Thymus (tissue), 11 donors: ENCODE data around the gene MAEL. TPM values are rescaled to one million over a fixed set of nuclear protein-coding genes. Genes with fewer than 3 reads are reported as not detected.

Experiments used
- DNase-seq, 9 donors: peaks; one replicate each; pipeline ENCODE4 v3.0.0-alpha.2; 2013; ENCODE audit warnings: low spot score in 9 of 9, low read depth in 6 of 9, missing footprints in 1 of 9
- H3K27ac ChIP-seq, 2 donors: one replicate each; pipeline ENCODE4 v1.5.1; 2013; ENCODE audit warnings: control low read depth in 1 of 2, low read depth in 1 of 2, low read length in 1 of 2, mild to moderate bottlenecking in 1 of 2, moderate library complexity in 1 of 2
- H3K27me3 ChIP-seq, 2 donors: one replicate each; pipeline ENCODE4 v1.5.1; 2013; ENCODE audit warnings: low read length in 1 of 2; ENCODE audit not compliant: control insufficient read depth in 2 of 2, insufficient read depth in 1 of 2
- H3K36me3 ChIP-seq, 2 donors: one replicate each; pipeline ENCODE4 v1.5.1; 2013; ENCODE audit warnings: low read length in 1 of 2, mild to moderate bottlenecking in 1 of 2, moderate library complexity in 1 of 2; ENCODE audit not compliant: control insufficient read depth in 2 of 2, insufficient read depth in 2 of 2
- H3K4me1 ChIP-seq, 2 donors: one replicate each; pipeline ENCODE4 v1.5.1; 2013; ENCODE audit warnings: low read length in 2 of 2; ENCODE audit not compliant: control insufficient read depth in 2 of 2, insufficient read depth in 2 of 2
- H3K4me3 ChIP-seq, 2 donors: one replicate each; pipeline ENCODE4 v1.5.1; 2013; ENCODE audit warnings: low read length in 2 of 2, control low read depth in 1 of 2, mild to moderate bottlenecking in 1 of 2
- H3K9me3 ChIP-seq, 2 donors: one replicate each; pipeline ENCODE4 v1.5.1; 2013; ENCODE audit warnings: low read length in 1 of 2, mild to moderate bottlenecking in 1 of 2; ENCODE audit not compliant: control insufficient read depth in 2 of 2, insufficient read depth in 1 of 2
- WGBS: extraction: QIAGEN DNeasy Blood & Tissue Kit; methylation state at CpG from one replicate; pipeline ENCODE4 v1.1.7; 2013; 5-methylcytosine and 5-hydroxymethylcytosine counted together
- polyA plus RNA-seq: library from polyadenylated mRNA; stranded (reverse); fragments of 200-250 nt; gene quantifications from one replicate; pipeline ENCODE4 v1.2.3, GENCODE V29; 2013
- total RNA-seq: library from RNA; stranded (reverse); fragments of 120-200 nt; gene quantifications from one replicate; pipeline ENCODE4 v1.2.4, GENCODE V29; 2013
- donor health status: healthy.

The MAEL gene
- total and polyA plus RNA-seq, 2 donors = 0.57 TPM; not detected in 1

GRCh38 chr1:167059045-167059808 lies 70.1 kb downstream of the MAEL start:
- no peak overlapping the region for H3K27ac ChIP-seq
- peaks cover 0 to 1% of the 10 kb centered on the region in 2 donors for H3K9me3 ChIP-seq
- WGBS = 26% methylated on average over 17 of the region's 17 CpGs
- no peaks in the 10 kb centered on the region for H3K27me3 ChIP-seq
- H3K4me3 ChIP-seq = no peak overlapping the region
- H3K36me3 ChIP-seq = no peaks in the 10 kb centered on the region
- H3K4me1 ChIP-seq = peaks cover 0 to 4% of the 10 kb centered on the region in 2 donors
- peak in 8 of 9 donors; percentile 32 to 78 (median 64) for DNase-seq

- Histone ChIP-seq H3K4me1 (peaks cover 0 to 4% of the 10 kb centered on the region in 2 donors), H3K27ac (no peak overlapping the region), H3K9me3 (peaks cover 0 to 1% of the 10 kb centered on the region in 2 donors), H3K36me3 (no peaks in the 10 kb centered on the region), H3K27me3 (no peaks in the 10 kb centered on the region), H3K4me3 (no peak overlapping the region)
- 80% methylated on average over 1 of the region's 1 CpG for WGBS
- no peak for DNase-seq
These were observed 70.7 kb downstream of the MAEL start for GRCh38 chr1:167059809-167060107.

GRCh38 chr1:167060141-167061072 lies 71.3 kb downstream of the MAEL start:
- WGBS = 90% methylated on average over 10 of the region's 10 CpGs
- Histone ChIP-seq H3K4me3 (no peak overlapping the region), H3K9me3 (peaks cover 0 to 1% of the 10 kb centered on the region in 2 donors), H3K27ac (no peak overlapping the region), H3K27me3 (no peaks in the 10 kb centered on the region), H3K4me1 (peaks cover 0 to 4% of the 10 kb centered on the region in 2 donors), H3K36me3 (no peaks in the 10 kb centered on the region)
- DNase-seq = no peak

- H3K36me3 ChIP-seq = no peaks in the 10 kb centered on the region
- no peaks in the 10 kb centered on the region for H3K27me3 ChIP-seq
- DNase-seq = no peak
- H3K4me1 ChIP-seq = peaks cover 0 to 4% of the 10 kb centered on the region in 2 donors
- H3K4me3 ChIP-seq = no peak overlapping the region
- H3K27ac ChIP-seq = no peak overlapping the region
- peaks cover 0 to 1% of the 10 kb centered on the region in 2 donors for H3K9me3 ChIP-seq
- 98% methylated on average over 3 of the region's 3 CpGs for WGBS
These were observed 72.0 kb downstream of the MAEL start for GRCh38 chr1:167061073-167061464.

GRCh38 chr1:167064621-167065020 lies 75.5 kb downstream of the MAEL start:
- H3K27ac ChIP-seq = no peak overlapping the region
- H3K4me1 ChIP-seq = no peaks in the 10 kb centered on the region
- no peak overlapping the region for H3K4me3 ChIP-seq
- DNase-seq = no peak
- peaks cover 0 to 2% of the 10 kb centered on the region in 2 donors for H3K9me3 ChIP-seq
- H3K36me3 ChIP-seq = no peaks in the 10 kb centered on the region
- 96% methylated on average over 9 of the region's 9 CpGs for WGBS
- no peaks in the 10 kb centered on the region for H3K27me3 ChIP-seq

- Histone ChIP-seq H3K4me3 (no peak overlapping the region), H3K36me3 (no peaks in the 10 kb centered on the region), H3K27me3 (no peaks in the 10 kb centered on the region), H3K27ac (no peak overlapping the region), H3K9me3 (peaks cover 0 to 2% of the 10 kb centered on the region in 2 donors), H3K4me1 (no peaks in the 10 kb centered on the region)
- WGBS = 96% methylated on average over 8 of the region's 8 CpGs
- no peak for DNase-seq
These were observed 76.4 kb downstream of the MAEL start for GRCh38 chr1:167065471-167065870.

- Histone ChIP-seq H3K4me3 (no peak overlapping the region), H3K27me3 (no peaks in the 10 kb centered on the region), H3K9me3 (peaks cover 0 to 2% of the 10 kb centered on the region in 2 donors), H3K4me1 (no peaks in the 10 kb centered on the region), H3K27ac (no peak overlapping the region), H3K36me3 (no peaks in the 10 kb centered on the region)
- 11% methylated on average over 31 of the region's 31 CpGs for WGBS
- DNase-seq = peak; percentile 27 to 83 (median 61)
These were observed 77.4 kb downstream of the MAEL start for GRCh38 chr1:167066333-167067122.

GRCh38 chr1:167067904-167068303 lies 78.8 kb downstream of the MAEL start:
- DNase-seq = no peak
- Histone ChIP-seq H3K27ac (no peak overlapping the region), H3K4me3 (no peak overlapping the region), H3K36me3 (no peaks in the 10 kb centered on the region), H3K9me3 (peaks cover 0 to 2% of the 10 kb centered on the region in 2 donors), H3K27me3 (no peaks in the 10 kb centered on the region), H3K4me1 (no peaks in the 10 kb centered on the region)
- 94% methylated on average over 3 of the region's 3 CpGs for WGBS
